Skeletal muscle satellite cell (primary cell): ENCODE results near the gene THOC6.

Source experiments
- H3K27me3 ChIP-seq: 2 replicates; pipeline ENCODE4 v1.7.0; 2013; ENCODE audit warnings: low read length; ENCODE audit not compliant: control insufficient read depth, insufficient read depth
- H3K36me3 ChIP-seq: 2 replicates; pipeline ENCODE4 v1.7.0; 2013; ENCODE audit warnings: mild to moderate bottlenecking, control low read depth, low read length; ENCODE audit not compliant: insufficient read depth
- H3K4me1 ChIP-seq: 2 replicates; pipeline ENCODE4 v1.7.0; 2013; ENCODE audit warnings: low read length; ENCODE audit not compliant: control insufficient read depth, insufficient read depth
- H3K4me2 ChIP-seq: 2 replicates; pipeline ENCODE4 v1.7.0; 2013; ENCODE audit warnings: mild to moderate bottlenecking, low read length
- H3K4me3 ChIP-seq: 2 replicates; pipeline ENCODE4 v1.7.0; 2013; ENCODE audit warnings: low read length
- H3K9ac ChIP-seq: 2 replicates; pipeline ENCODE4 v1.7.0; 2013; ENCODE audit warnings: mild to moderate bottlenecking, low read depth, low read length, moderate library complexity
- H3K9me3 ChIP-seq: replicated peaks from 2 replicates; pipeline ENCODE4 v1.7.0; 2013; ENCODE audit warnings: mild to moderate bottlenecking, control low read depth, low read length

The THOC6 gene

GRCh38 chr16:2982402-2982801, 41.4 kb upstream of the THOC6 start:
- Histone ChIP-seq H3K9me3 (no peaks in the 10 kb centered on the region), H3K4me2 (no peak overlapping the region), H3K4me1 (peaks cover 26% of the 10 kb centered on the region), H3K36me3 (no peaks in the 10 kb centered on the region), H3K4me3 (no peak overlapping the region), H3K27me3 (no peaks in the 10 kb centered on the region), H3K9ac (no peak overlapping the region)

- Histone ChIP-seq H3K4me3 (peak overlapping the region; percentile 60), H3K27me3 (no peaks in the 10 kb centered on the region), H3K4me1 (peaks cover 26% of the 10 kb centered on the region), H3K9me3 (no peaks in the 10 kb centered on the region), H3K4me2 (peak overlapping the region; percentile 79), H3K9ac (peak overlapping the region; percentile 65), H3K36me3 (no peaks in the 10 kb centered on the region)
Observed at GRCh38 chr16:2983706-2984136, 40.1 kb upstream of the THOC6 start.

GRCh38 chr16:2985462-2985861, 38.4 kb upstream of the THOC6 start:
- no peaks in the 10 kb centered on the region for H3K36me3 ChIP-seq
- no peaks in the 10 kb centered on the region for H3K27me3 ChIP-seq
- H3K9me3 ChIP-seq, result no peaks in the 10 kb centered on the region
- H3K4me2 ChIP-seq, result no peak overlapping the region
- H3K9ac ChIP-seq, result no peak overlapping the region
- peaks cover 19% of the 10 kb centered on the region for H3K4me1 ChIP-seq
- H3K4me3 ChIP-seq, result no peak overlapping the region

- H3K36me3 ChIP-seq, result no peaks in the 10 kb centered on the region
- no peak overlapping the region for H3K4me2 ChIP-seq
- no peak overlapping the region for H3K9ac ChIP-seq
- H3K27me3 ChIP-seq, result no peaks in the 10 kb centered on the region
- peaks cover 15% of the 10 kb centered on the region for H3K4me1 ChIP-seq
- H3K4me3 ChIP-seq, result no peak overlapping the region
- no peaks in the 10 kb centered on the region for H3K9me3 ChIP-seq
Observed at GRCh38 chr16:2985893-2986355, 37.9 kb upstream of the THOC6 start.

DNA sequence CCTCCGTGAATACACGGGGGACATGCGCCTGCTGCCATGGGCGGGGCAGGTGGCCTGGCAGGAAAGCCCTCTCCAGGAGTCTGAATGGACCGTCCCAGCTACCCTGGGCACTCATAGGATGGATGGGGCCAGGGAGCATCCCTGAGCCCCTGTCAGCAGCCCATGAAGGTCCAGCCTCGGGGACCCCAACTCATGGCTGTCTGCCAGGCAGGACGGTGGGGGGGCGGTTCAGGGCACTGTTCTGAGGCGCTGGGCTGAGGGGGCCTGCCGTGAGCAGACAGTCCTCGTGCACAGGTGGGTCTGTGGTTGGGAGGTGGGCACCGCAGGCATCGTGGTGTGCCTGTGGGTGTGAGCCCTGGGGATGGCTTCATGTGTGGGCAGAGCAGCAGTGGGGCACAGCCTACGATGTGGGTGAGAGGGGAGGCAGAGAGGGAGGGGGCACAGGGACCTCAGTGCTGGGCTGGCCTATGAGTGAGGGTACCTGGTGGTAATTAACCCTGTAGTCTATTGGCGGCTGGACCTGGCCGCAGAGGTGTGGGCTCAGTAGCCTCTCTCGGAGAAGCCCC, 37.1 kb upstream of the THOC6 start:
- peaks cover 14% of the 10 kb centered on the region for H3K4me1 ChIP-seq
- H3K36me3 ChIP-seq, result no peaks in the 10 kb centered on the region
- no peak overlapping the region for H3K4me2 ChIP-seq
- no peak overlapping the region for H3K4me3 ChIP-seq
- no peaks in the 10 kb centered on the region for H3K9me3 ChIP-seq
- no peaks in the 10 kb centered on the region for H3K27me3 ChIP-seq
- no peak overlapping the region for H3K9ac ChIP-seq

DNA sequence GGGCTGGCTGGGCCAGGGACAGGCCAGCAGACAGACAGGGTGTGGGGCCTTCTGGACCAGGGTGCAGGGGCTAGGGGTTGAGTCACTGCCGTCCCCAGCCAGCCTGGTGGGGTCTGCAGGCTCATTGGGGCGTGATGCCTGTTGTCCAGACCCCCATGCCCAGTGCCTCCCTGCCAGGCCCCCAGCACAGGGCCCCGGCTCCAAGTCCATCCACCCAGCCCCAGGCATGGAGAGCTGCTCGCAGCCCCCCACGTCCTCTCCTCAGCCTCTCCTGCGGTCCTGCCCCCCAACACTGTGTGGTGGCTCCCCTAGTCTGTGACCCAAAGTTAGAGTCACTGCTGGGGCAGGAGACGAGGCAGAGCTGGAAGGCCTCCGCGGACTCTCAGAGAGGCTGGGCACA, 36.5 kb upstream of the THOC6 start:
- Histone ChIP-seq H3K4me2 (no peak overlapping the region), H3K9me3 (no peaks in the 10 kb centered on the region), H3K4me1 (peaks cover 14% of the 10 kb centered on the region), H3K27me3 (no peaks in the 10 kb centered on the region), H3K4me3 (no peak overlapping the region), H3K9ac (no peak overlapping the region), H3K36me3 (no peaks in the 10 kb centered on the region)

DNA sequence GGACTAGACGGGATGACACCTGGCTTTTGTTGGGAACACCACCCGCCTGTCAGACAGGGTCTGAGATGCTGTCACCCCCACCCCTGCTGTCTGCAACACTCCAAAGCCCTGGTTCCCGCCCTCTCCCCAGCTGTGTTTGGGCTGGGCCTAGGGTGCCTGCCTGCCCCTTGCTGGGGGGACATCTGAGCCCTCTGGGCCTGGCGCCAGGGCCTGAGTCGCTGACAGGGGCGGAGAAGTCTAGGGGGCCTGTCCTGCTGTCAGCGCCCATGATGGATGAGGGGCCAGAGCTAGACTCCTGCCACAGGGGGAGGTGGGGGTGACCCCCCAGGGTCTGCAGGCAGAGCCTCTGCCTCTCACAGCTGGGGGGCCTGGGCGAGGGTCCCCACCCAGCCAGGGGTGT, 36.0 kb upstream of the THOC6 start:
- Histone ChIP-seq H3K9ac (no peak overlapping the region), H3K27me3 (no peaks in the 10 kb centered on the region), H3K4me1 (peaks cover 14% of the 10 kb centered on the region), H3K9me3 (no peaks in the 10 kb centered on the region), H3K36me3 (no peaks in the 10 kb centered on the region), H3K4me2 (no peak overlapping the region), H3K4me3 (no peak overlapping the region)

DNA sequence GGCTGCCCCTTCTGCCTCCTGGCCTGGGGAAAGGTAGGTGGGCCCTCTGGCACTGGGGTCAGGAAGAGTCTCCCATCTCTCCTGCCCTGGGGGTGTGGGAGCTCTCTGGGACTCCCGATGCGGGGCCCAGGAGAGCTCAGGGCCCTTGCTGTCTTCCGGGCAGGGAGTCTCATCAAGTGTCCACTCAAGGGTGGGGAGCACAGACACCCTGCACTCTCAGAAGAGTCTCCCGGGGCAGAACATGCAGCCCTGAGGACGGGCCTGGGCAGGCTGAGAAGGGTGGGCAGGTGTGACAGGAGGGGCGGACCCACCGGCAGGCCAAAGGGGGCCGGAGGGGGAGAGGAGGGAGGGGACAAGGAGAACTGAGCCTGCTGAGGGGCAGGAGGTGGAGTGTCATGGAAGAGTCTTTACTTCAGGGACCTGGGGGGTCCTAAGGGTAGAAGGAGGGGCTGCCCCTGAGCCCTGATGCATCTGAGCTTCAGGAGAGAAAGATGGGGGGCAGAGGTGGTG, 35.2 kb upstream of the THOC6 start:
- H3K9me3 ChIP-seq, result no peaks in the 10 kb centered on the region
- H3K4me3 ChIP-seq, result no peak overlapping the region
- H3K27me3 ChIP-seq, result no peaks in the 10 kb centered on the region
- H3K36me3 ChIP-seq, result no peaks in the 10 kb centered on the region
- no peak overlapping the region for H3K9ac ChIP-seq
- peaks cover 14% of the 10 kb centered on the region for H3K4me1 ChIP-seq
- H3K4me2 ChIP-seq, result no peak overlapping the region

- Histone ChIP-seq H3K36me3 (no peaks in the 10 kb centered on the region), H3K27me3 (no peaks in the 10 kb centered on the region), H3K4me3 (no peak overlapping the region), H3K4me1 (peaks cover 1% of the 10 kb centered on the region), H3K9ac (no peak overlapping the region), H3K9me3 (no peaks in the 10 kb centered on the region), H3K4me2 (no peak overlapping the region)
Observed at GRCh38 chr16:2990891-2991290, 32.9 kb upstream of the THOC6 start.

- Histone ChIP-seq H3K9ac (no peak overlapping the region), H3K4me2 (no peak overlapping the region), H3K27me3 (peaks cover 4% of the 10 kb centered on the region), H3K36me3 (no peaks in the 10 kb centered on the region), H3K4me3 (no peak overlapping the region), H3K9me3 (no peaks in the 10 kb centered on the region), H3K4me1 (no peaks in the 10 kb centered on the region)
Observed at GRCh38 chr16:2991566-2992261, 32.1 kb upstream of the THOC6 start.

DNA sequence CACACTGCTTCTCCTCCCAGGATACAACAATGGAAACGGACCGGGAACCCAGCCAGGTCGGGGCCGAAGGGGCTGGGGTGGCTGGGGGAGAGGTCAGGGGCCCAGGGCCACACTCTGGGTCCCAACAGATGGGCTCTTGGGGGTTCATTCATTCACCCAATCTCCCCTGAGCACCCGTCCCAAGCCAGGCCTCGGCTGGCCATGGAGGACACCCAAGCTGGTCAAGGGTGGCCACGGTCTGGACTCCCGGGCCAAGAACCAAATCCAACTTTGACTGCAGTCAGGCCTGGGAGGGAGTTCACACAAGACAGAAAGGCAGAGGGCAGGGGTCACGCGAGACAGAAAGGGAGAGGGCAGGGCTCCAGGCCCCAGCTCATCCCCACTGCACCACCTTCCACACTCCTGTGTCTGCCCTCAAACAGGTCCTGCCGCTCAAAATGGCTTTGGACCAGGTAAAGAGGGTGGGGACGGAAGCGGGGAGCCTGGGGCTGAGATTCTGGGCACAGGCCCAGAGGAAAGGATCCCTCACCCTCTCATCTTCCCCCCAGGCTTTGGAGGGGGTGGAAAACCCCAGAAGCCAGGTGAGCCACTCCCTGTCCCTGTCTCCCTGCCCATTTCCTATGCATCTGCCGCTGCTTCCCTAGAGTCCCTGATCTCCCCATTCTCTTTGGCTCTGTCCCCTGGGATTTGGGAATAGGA, 31.3 kb upstream of the THOC6 start:
- H3K4me3 ChIP-seq, result no peak overlapping the region
- no peak overlapping the region for H3K4me2 ChIP-seq
- H3K27me3 ChIP-seq, result peaks cover 4% of the 10 kb centered on the region
- no peaks in the 10 kb centered on the region for H3K9me3 ChIP-seq
- no peak overlapping the region for H3K9ac ChIP-seq
- H3K36me3 ChIP-seq, result no peaks in the 10 kb centered on the region
- no peaks in the 10 kb centered on the region for H3K4me1 ChIP-seq
